Retinal pigment epithelial cell (primary cell): ENCODE measurements around the gene CDK16.
"Not testable (repeated sequence)": the region's sequence is repeated elsewhere in the genome, so short reads cannot be mapped to it uniquely, and the experiment has no call there.

Experiments used
- DNase-seq: peaks from one replicate; pipeline ENCODE4 v3.0.0-alpha.2; 2010; ENCODE audit warnings: low read depth
- H3K4me3 ChIP-seq: 2 replicates; pipeline ENCODE4 v1.5.1; 2011; ENCODE audit warnings: mild to moderate bottlenecking, low read length, control low read depth, moderate library complexity
- TF ChIP-seq, protein P1 (sequence below): conservative IDR thresholded peaks from 2 replicates; pipeline ENCODE4 v1.5.1; 2011; ENCODE audit warnings: low read depth, low read length, control low read depth, inconsistent platforms

Gene CDK16

DNA sequence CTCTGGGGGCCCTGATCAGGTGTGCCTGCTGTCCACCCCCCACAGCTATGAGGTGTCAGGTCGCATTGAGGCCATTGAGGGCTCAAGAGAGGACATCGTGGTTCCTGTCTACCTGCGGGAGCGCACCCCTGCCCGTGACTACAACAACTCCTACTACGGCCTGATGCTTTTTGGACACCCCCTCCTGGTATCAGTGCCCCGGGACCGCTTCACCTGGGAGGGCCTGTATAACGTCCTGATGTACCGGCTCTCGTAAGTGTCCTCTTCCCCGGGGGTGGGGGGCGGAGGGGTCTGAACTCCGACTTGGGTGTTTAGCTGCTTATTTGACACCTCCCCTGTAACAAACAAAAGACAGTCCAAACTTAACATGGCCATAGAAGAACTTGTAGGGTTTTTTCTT lies 24.9 kb downstream of the CDK16 start:
- no peak for DNase-seq
- H3K4me3 ChIP-seq, result no peak overlapping the region
- TF ChIP-seq, protein P1, sequence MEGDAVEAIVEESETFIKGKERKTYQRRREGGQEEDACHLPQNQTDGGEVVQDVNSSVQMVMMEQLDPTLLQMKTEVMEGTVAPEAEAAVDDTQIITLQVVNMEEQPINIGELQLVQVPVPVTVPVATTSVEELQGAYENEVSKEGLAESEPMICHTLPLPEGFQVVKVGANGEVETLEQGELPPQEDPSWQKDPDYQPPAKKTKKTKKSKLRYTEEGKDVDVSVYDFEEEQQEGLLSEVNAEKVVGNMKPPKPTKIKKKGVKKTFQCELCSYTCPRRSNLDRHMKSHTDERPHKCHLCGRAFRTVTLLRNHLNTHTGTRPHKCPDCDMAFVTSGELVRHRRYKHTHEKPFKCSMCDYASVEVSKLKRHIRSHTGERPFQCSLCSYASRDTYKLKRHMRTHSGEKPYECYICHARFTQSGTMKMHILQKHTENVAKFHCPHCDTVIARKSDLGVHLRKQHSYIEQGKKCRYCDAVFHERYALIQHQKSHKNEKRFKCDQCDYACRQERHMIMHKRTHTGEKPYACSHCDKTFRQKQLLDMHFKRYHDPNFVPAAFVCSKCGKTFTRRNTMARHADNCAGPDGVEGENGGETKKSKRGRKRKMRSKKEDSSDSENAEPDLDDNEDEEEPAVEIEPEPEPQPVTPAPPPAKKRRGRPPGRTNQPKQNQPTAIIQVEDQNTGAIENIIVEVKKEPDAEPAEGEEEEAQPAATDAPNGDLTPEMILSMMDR, result no peak

DNA sequence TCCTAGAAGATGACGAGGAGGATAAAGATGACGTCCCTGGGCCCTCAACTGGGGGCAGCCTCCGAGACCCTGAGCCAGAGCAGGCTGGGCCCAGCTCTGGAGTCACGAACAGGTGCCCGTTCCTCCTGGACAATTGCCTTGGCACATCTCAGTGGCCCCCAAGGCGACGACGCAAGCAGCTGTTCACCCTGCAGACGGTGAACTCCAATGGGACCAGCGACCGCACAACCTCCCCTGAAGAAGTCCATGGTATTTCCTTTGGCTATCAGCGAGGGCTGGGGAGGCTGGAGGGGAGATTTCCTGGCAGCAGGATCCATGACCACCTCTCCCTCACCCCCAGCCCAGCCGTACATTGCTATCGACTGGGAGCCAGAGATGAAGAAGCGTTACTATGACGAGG lies 26.2 kb downstream of the CDK16 start:
- DNase-seq, result no peak
- TF ChIP-seq, protein P1, result no peak
- no peak overlapping the region for H3K4me3 ChIP-seq

DNA sequence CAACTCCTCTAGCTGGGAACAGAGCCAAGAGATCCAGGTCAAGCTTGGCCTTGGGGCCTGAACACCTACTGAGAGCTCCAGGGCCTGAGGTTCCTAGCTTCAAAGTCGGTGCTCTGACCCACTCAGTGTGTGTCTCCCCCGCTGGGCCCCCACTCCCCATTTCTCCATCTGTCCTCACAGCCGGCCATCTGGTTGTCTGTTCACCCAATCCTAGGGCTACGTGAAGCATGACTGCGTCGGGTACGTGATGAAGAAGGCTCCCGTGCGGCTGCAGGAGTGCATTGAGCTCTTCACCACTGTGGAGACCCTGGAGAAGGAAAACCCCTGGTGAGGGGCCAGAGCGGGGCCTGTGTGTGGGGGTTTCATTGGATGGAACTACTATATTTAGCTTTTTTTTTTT lies 26.7 kb downstream of the CDK16 start:
- TF ChIP-seq, protein P1, result no peak
- no peak overlapping the region for H3K4me3 ChIP-seq
- DNase-seq, result no peak

DNA sequence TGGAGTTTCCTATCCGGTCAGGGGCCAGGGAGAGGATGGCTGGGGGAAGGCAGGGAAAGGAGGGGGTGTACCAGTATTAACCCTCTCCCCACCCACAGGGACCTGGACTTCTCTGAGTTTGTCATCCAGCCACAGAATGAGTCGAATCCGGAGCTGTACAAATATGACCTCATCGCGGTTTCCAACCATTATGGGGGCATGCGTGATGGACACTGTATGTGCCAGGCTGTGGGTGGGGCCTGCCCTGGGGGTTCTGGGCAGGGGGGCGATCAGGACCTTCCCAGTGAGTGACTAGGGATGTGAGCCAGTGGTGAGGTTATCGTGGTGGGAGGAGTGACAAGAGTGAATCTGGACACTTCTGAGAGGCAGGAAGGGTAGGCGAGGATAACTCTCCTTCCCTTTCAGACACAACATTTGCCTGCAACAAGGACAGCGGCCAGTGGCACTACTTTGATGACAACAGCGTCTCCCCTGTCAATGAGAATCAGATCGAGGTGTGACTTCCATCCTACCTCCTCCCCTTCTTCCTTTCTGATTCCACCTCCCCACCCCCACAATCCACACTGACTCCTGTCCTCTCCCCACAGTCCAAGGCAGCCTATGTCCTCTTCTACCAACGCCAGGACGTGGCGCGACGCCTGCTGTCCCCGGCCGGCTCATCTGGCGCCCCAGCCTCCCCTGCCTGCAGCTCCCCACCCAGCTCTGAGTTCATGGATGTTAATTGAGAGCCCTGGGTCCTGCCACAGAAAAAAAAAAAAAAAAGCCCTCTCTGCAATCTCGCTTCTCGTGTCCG lies 28.9 kb downstream of the CDK16 start:
- TF ChIP-seq, protein P1, result no peak
- no peak for DNase-seq
- H3K4me3 ChIP-seq, result no peak overlapping the region

DNA sequence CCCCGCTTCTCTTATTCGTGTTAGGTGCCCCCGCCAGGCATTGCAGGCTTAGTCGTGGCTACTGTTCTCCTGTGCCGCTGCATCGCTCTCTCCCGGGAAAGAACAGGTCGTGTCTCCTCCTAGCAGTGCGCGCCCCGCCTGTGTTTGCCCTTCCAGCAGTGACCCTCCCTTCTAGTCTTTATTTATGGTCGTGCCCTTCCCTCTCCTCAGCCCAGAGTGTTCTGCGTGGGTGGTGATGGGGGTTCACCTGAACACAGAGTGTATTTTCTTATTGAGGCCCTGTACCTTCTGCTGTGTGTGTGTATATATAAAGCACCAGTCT lies 29.5 kb downstream of the CDK16 start:
- no peak for DNase-seq
- TF ChIP-seq, protein P1, result no peak
- no peak overlapping the region for H3K4me3 ChIP-seq

DNA sequence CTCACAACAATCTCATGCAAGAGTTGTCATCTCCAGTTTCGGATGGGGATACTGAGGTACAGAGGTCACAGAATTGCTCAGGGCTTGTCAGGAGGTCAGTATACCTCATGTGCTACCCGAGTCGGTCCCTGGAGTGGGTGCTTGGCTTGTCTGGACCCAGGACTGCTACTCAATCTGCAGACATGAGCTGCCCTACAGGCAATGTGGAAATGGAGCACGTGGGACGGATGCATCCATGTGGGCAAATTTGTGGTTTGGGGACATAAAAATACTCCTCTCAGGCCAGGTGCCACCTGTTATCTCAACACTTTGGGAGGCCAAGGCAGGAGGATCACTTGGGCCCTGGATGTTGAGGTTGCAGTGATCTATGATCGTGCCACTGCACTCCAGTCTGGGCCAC lies 30.1 kb downstream of the CDK16 start:
- TF ChIP-seq, protein P1, result no peak
- no peak for DNase-seq
- no peak overlapping the region for H3K4me3 ChIP-seq

DNA sequence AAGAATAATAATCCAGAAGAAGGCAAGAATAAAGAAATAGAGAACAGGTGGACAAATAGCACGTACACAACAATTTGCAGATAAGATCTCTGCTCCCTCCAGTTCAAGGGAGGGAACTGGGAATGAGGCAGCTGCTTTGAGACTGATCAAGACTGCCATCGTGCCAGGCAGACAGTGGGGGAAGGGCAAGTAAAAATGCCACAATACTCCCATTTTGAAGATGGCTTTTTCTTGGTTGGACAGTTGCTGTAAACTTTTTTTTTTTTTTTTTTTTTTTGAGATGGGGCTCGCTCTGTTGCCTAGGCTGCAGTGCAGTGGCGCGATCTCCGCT lies 31.5 kb downstream of the CDK16 start:
- DNase-seq, result no peak
- TF ChIP-seq, protein P1, result no peak
- no peak overlapping the region for H3K4me3 ChIP-seq

DNA sequence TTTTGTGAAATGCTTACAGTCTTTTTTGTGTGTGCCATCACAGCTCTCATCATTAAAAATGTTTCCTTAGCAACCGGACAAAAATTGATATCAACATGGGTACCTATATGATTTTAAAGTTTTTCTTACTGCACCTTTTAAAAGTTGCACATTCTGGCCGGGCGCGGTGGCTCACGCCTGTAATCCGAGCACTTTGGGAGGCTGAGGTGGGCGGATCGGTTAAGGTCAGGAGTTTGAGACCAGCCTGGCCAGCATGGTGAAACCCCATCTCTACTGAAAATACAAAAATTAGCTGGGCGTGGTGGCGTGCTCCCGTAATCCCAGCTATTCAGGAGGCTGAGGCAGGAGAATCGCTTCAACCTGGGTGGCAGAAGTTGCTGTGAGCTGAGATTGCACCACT lies 39.1 kb downstream of the CDK16 start:
- DNase-seq, H3K4me3 ChIP-seq: not testable (repeated sequence)
